K562 (cell line): ENCODE results near the gene KRT36. TPM values are rescaled to one million over a fixed set of nuclear protein-coding genes. Genes with fewer than 3 reads are reported as not detected.

Experiments used
- ARID1B ChIP-seq: fragments of 450-650 bp; IDR thresholded peaks from 2 replicates; pipeline ENCODE4 v1.6.1; 2016; ENCODE audit warnings: antibody characterized with exemption, mild to moderate bottlenecking, inconsistent platforms
- DPF2 ChIP-seq: fragments of 450-650 bp; IDR thresholded peaks from 2 replicates; pipeline ENCODE4 v1.6.1; 2016
- FIP1L1 ChIP-seq: fragments of 200-400 bp; formaldehyde crosslinking; IDR thresholded peaks from 2 replicates; pipeline ENCODE4 v1.6.1; 2018; ENCODE audit warnings: mild to moderate bottlenecking, low read depth, low read length; ENCODE audit not compliant: poor library complexity, severe bottlenecking
- FOXK1 ChIP-seq: sonication (generic); formaldehyde crosslinking; IDR thresholded peaks from 2 replicates; pipeline ENCODE4 v1.8.0; 2022; ENCODE audit warnings: missing genetic modification reagents, mild to moderate bottlenecking, borderline replicate concordance
- GABPA ChIP-seq: fragments of 200-800 bp; sonication (Bioruptor generic); conservative IDR thresholded peaks from 2 replicates; pipeline ENCODE4 v1.6.1; 2016; ENCODE audit warnings: low read depth, missing genetic modification characterization, missing compliant biosample characterization
- NCOR1 ChIP-seq: fragments of 450-650 bp; IDR thresholded peaks from 2 replicates; pipeline ENCODE4 v1.6.1; 2016; ENCODE audit warnings: mild to moderate bottlenecking, moderate library complexity
- NFIC ChIP-seq: fragments of 450-650 bp; IDR thresholded peaks from 2 replicates; pipeline ENCODE4 v1.6.1; 2017; ENCODE audit warnings: mild to moderate bottlenecking, inconsistent platforms
- NR2C2 ChIP-seq, 2 experiments: fragments of 200-800 bp in 1 of 2; sonication (Bioruptor generic) in 1 of 2; sonication (generic) in 1 of 2; formaldehyde crosslinking in 1 of 2; IDR thresholded peaks; 2 replicates each; pipeline versions ENCODE4 v1.6.1 to v1.8.0; 2016 to 2022; ENCODE audit warnings: mild to moderate bottlenecking in 1 of 2, missing compliant biosample characterization in 1 of 2, missing genetic modification characterization in 1 of 2, missing genetic modification reagents in 1 of 2
- SIN3A ChIP-seq, 2 experiments: fragments of 150-350 bp in 1 of 2; IDR thresholded peaks; 2 replicates each; pipeline ENCODE4 v1.6.1; 2011 to 2016; ENCODE audit warnings: borderline replicate concordance in 2 of 2, low read depth in 2 of 2, low read length in 2 of 2, mild to moderate bottlenecking in 2 of 2, moderate library complexity in 2 of 2; ENCODE audit not compliant: control insufficient read depth in 1 of 2
- SMAD1 ChIP-seq: fragments of 150-350 bp; IDR thresholded peaks from 2 replicates; pipeline ENCODE4 v1.6.1; 2014; ENCODE audit warnings: low read length, low read depth; ENCODE audit not compliant: partially characterized antibody
- SMARCA4 ChIP-seq: fragments of 450-650 bp; IDR thresholded peaks from 2 replicates; pipeline ENCODE4 v1.6.1; 2016
- SPI1 ChIP-seq: IDR thresholded peaks from 2 replicates; pipeline ENCODE4 v1.6.1; 2011; ENCODE audit warnings: low read depth, low read length, control low read depth, borderline replicate concordance
- USF1 ChIP-seq: sonication (generic); formaldehyde crosslinking; IDR thresholded peaks from 2 replicates; pipeline ENCODE4 v1.9.0; 2022; ENCODE audit warnings: mild to moderate bottlenecking, missing genetic modification reagents
- ZNF644 ChIP-seq: fragments of 200-800 bp; sonication (Bioruptor generic); IDR thresholded peaks from 2 replicates; pipeline ENCODE4 v1.6.1; 2016; ENCODE audit warnings: low read depth, missing genetic modification characterization, missing compliant biosample characterization
- polyA plus RNA-seq, 8 experiments: library from polyadenylated mRNA; depleted of rRNA in 4 of 8; stranded (reverse) in 5 of 8; unstranded in 3 of 8; fragments of >200 nt; fragmentation: Nextera tagmentation in 2 of 8; fragmentation: Illumina TruSeq in 1 of 8; extraction: Ambion mirVana in 2 of 8; extraction: Trizol in 1 of 8; gene quantifications; 2 replicates each; pipeline versions ENCODE4 v1.2.1 to v1.2.3, GENCODE V29; 2011 to 2014; ENCODE audit warnings: inconsistent platforms in 1 of 8, missing spikeins in 1 of 8
- total RNA-seq, 7 experiments: library from RNA; depleted of rRNA in 6 of 7; stranded (reverse); fragments of >200 nt in 6 of 7; fragmentation: Illumina TruSeq in 2 of 7; extraction: Trizol in 2 of 7; gene quantifications; 2 replicates each; pipeline versions ENCODE4 v1.2.1 to v1.2.3, GENCODE V29; 2011 to 2021; ENCODE audit warnings: low replicate concordance in 1 of 7
- TF ChIP-seq, protein P1 (sequence below): fragments of 450-650 bp; IDR thresholded peaks from 2 replicates; pipeline ENCODE4 v1.6.1; 2016; ENCODE audit warnings: mild to moderate bottlenecking, moderate library complexity

The KRT36 gene
- total and polyA plus RNA-seq, 9 of the 15 experiments (the other 6 are each of a cell fraction or from before 2014, with no cell fraction given), result 0.04 TPM; not detected in 8

- TF ChIP-seq, protein P1, sequence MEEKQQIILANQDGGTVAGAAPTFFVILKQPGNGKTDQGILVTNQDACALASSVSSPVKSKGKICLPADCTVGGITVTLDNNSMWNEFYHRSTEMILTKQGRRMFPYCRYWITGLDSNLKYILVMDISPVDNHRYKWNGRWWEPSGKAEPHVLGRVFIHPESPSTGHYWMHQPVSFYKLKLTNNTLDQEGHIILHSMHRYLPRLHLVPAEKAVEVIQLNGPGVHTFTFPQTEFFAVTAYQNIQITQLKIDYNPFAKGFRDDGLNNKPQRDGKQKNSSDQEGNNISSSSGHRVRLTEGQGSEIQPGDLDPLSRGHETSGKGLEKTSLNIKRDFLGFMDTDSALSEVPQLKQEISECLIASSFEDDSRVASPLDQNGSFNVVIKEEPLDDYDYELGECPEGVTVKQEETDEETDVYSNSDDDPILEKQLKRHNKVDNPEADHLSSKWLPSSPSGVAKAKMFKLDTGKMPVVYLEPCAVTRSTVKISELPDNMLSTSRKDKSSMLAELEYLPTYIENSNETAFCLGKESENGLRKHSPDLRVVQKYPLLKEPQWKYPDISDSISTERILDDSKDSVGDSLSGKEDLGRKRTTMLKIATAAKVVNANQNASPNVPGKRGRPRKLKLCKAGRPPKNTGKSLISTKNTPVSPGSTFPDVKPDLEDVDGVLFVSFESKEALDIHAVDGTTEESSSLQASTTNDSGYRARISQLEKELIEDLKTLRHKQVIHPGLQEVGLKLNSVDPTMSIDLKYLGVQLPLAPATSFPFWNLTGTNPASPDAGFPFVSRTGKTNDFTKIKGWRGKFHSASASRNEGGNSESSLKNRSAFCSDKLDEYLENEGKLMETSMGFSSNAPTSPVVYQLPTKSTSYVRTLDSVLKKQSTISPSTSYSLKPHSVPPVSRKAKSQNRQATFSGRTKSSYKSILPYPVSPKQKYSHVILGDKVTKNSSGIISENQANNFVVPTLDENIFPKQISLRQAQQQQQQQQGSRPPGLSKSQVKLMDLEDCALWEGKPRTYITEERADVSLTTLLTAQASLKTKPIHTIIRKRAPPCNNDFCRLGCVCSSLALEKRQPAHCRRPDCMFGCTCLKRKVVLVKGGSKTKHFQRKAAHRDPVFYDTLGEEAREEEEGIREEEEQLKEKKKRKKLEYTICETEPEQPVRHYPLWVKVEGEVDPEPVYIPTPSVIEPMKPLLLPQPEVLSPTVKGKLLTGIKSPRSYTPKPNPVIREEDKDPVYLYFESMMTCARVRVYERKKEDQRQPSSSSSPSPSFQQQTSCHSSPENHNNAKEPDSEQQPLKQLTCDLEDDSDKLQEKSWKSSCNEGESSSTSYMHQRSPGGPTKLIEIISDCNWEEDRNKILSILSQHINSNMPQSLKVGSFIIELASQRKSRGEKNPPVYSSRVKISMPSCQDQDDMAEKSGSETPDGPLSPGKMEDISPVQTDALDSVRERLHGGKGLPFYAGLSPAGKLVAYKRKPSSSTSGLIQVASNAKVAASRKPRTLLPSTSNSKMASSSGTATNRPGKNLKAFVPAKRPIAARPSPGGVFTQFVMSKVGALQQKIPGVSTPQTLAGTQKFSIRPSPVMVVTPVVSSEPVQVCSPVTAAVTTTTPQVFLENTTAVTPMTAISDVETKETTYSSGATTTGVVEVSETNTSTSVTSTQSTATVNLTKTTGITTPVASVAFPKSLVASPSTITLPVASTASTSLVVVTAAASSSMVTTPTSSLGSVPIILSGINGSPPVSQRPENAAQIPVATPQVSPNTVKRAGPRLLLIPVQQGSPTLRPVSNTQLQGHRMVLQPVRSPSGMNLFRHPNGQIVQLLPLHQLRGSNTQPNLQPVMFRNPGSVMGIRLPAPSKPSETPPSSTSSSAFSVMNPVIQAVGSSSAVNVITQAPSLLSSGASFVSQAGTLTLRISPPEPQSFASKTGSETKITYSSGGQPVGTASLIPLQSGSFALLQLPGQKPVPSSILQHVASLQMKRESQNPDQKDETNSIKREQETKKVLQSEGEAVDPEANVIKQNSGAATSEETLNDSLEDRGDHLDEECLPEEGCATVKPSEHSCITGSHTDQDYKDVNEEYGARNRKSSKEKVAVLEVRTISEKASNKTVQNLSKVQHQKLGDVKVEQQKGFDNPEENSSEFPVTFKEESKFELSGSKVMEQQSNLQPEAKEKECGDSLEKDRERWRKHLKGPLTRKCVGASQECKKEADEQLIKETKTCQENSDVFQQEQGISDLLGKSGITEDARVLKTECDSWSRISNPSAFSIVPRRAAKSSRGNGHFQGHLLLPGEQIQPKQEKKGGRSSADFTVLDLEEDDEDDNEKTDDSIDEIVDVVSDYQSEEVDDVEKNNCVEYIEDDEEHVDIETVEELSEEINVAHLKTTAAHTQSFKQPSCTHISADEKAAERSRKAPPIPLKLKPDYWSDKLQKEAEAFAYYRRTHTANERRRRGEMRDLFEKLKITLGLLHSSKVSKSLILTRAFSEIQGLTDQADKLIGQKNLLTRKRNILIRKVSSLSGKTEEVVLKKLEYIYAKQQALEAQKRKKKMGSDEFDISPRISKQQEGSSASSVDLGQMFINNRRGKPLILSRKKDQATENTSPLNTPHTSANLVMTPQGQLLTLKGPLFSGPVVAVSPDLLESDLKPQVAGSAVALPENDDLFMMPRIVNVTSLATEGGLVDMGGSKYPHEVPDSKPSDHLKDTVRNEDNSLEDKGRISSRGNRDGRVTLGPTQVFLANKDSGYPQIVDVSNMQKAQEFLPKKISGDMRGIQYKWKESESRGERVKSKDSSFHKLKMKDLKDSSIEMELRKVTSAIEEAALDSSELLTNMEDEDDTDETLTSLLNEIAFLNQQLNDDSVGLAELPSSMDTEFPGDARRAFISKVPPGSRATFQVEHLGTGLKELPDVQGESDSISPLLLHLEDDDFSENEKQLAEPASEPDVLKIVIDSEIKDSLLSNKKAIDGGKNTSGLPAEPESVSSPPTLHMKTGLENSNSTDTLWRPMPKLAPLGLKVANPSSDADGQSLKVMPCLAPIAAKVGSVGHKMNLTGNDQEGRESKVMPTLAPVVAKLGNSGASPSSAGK, result peak; percentile 50
- TF ChIP-seq GABPA (0 out of 2 replicates have a peak, but pooled peaks have one; percentile 33), USF1 (CRISPR knock-in tag) (peak; percentile 57), DPF2 (peak; percentile 88), ZNF644 (no peak), NFIC (peak; percentile 15), ARID1B (peak; percentile 85), SPI1 (0 out of 2 replicates have a peak, but pooled peaks have one; percentile 3), FOXK1 (no peak), FIP1L1 (no peak), NR2C2 (CRISPR knock-in tag; IDR thresholded peaks at IDR 0.05) (no peak), NR2C2 (tag; IDR thresholded peaks at IDR 0.05) (peak; percentile 48), NCOR1 (peak; percentile 86), SMAD1 (peak; percentile 45), SIN3A (IDR thresholded peaks at IDR 0.05; ENCODE audit: borderline replicate concordance in 2 of 2, control insufficient read depth in 1 of 2, low read depth in 2 of 2, low read length in 2 of 2) (peak in 1 of 2 experiments; percentile 24; a peak in 1 of 4 replicates), SMARCA4 (peak; percentile 84)
Measured at GRCh38 chr17:41500131-41500911, 10.6 kb upstream of the KRT36 start (continued).
